Keratinocyte (primary cell): ENCODE measurements around the gene USHBP1. TPM values are rescaled to one million over a fixed set of nuclear protein-coding genes. Genes with fewer than 3 reads are reported as not detected.

Experiments used
- DNase-seq: peaks from one replicate; pipeline ENCODE4 v3.0.0-alpha.2; 2011; ENCODE audit warnings: low read depth, missing footprints, low spot score
- FAIRE-seq: peaks from 2 replicates; lab custom pipeline; 2011; peaks lifted over from hg19 to GRCh38; lab: Jason Lieb, UNC
- H2AFZ ChIP-seq: 2 replicates; pipeline ENCODE4 v1.6.0; 2012; ENCODE audit warnings: low read length, control low read depth, inconsistent platforms; ENCODE audit not compliant: control insufficient read depth
- H3K27ac ChIP-seq: 2 replicates; pipeline ENCODE4 v1.5.1; 2011; ENCODE audit warnings: low read length; ENCODE audit not compliant: control insufficient read depth, insufficient read depth
- H3K27me3 ChIP-seq: 3 replicates; pipeline ENCODE4 v1.6.0; 2011; ENCODE audit warnings: low read length; ENCODE audit not compliant: control insufficient read depth, insufficient read depth; ENCODE audit errors: extremely low read depth
- H3K36me3 ChIP-seq, 2 experiments: 2 replicates in 1 of 2; 3 replicates in 1 of 2; pipeline ENCODE4 v1.5.1; 2011; ENCODE audit warnings: low read length in 2 of 2, mild to moderate bottlenecking in 1 of 2; ENCODE audit not compliant: control insufficient read depth in 2 of 2, insufficient read depth in 2 of 2; ENCODE audit errors: extremely low read depth in 1 of 2
- H3K4me1 ChIP-seq: 3 replicates; pipeline ENCODE4 v1.5.1; 2011; ENCODE audit warnings: low read length; ENCODE audit not compliant: control insufficient read depth, insufficient read depth; ENCODE audit errors: extremely low read depth
- H3K4me2 ChIP-seq: 3 replicates; pipeline ENCODE4 v1.6.0; 2011; ENCODE audit warnings: low read depth, low read length; ENCODE audit not compliant: control insufficient read depth, insufficient read depth; ENCODE audit errors: extremely low read depth
- H3K4me3 ChIP-seq, 3 experiments: fragments of 200-600 bp in 1 of 3; sonication (generic) in 1 of 3; 2 replicates in 2 of 3; 3 replicates in 1 of 3; pipeline ENCODE4 v1.5.1; 2011 to 2016; ENCODE audit warnings: low read length in 3 of 3, mild to moderate bottlenecking in 3 of 3, control low read depth in 2 of 3, inconsistent platforms in 1 of 3, low read depth in 1 of 3, mixed read lengths in 1 of 3, mixed run types in 1 of 3, moderate library complexity in 1 of 3; ENCODE audit not compliant: control insufficient read depth in 2 of 3, insufficient read depth in 2 of 3; ENCODE audit errors: extremely low read depth in 1 of 3
- H3K79me2 ChIP-seq: 2 replicates; pipeline ENCODE4 v1.6.0; 2012; ENCODE audit warnings: low read length; ENCODE audit not compliant: control insufficient read depth, insufficient read depth
- H3K9ac ChIP-seq: 3 replicates; pipeline ENCODE4 v1.6.0; 2011; ENCODE audit warnings: low read length; ENCODE audit not compliant: control insufficient read depth, insufficient read depth; ENCODE audit errors: extremely low read depth
- H3K9me1 ChIP-seq: 3 replicates; pipeline ENCODE4 v1.6.0; 2011; ENCODE audit warnings: low read length; ENCODE audit not compliant: control insufficient read depth, insufficient read depth; ENCODE audit errors: extremely low read depth
- H3K9me3 ChIP-seq: 2 replicates; pipeline ENCODE4 v1.5.1; 2012; ENCODE audit warnings: low read depth, low read length; ENCODE audit not compliant: control insufficient read depth
- H4K20me1 ChIP-seq: 3 replicates; pipeline ENCODE4 v1.6.0; 2011; ENCODE audit warnings: low read length; ENCODE audit not compliant: control insufficient read depth, insufficient read depth; ENCODE audit errors: extremely low read depth
- EZH2 ChIP-seq: IDR thresholded peaks from one replicate; pipeline ENCODE4 v1.6.1; 2012; ENCODE audit warnings: inconsistent platforms, mild to moderate bottlenecking, low read length, moderate library complexity
- dilution Hi-C: fragments of 300-500 bp; cut with MboI; formaldehyde crosslinking; loops from one replicate; pipeline ENCODE4 v1.7.0; 2020; ENCODE audit warnings: low sequenced_read_pairs; ENCODE audit not compliant: extremely low pct_ligation_motif_present
- polyA minus RNA-seq, 3 experiments: library from RNA; depleted of rRNA, polyadenylated mRNA; stranded (reverse); fragments of >200 nt; gene quantifications; 1 replicate in 1 of 3; 2 replicates in 1 of 3; 3 replicates in 1 of 3; pipeline ENCODE4 v1.2.3, GENCODE V29; 2011
- polyA plus RNA-seq, 5 experiments: library from polyadenylated mRNA; depleted of rRNA in 3 of 5; stranded (reverse) in 3 of 5; stranded (forward) in 1 of 5; unstranded in 1 of 5; fragments of >200 nt; gene quantifications; 1 replicate in 1 of 5; 2 replicates in 3 of 5; 3 replicates in 1 of 5; pipeline versions ENCODE4 v1.2.1 to v1.2.3, GENCODE V29; 2011 to 2012; ENCODE audit warnings: missing spikeins in 2 of 5, low read depth in 1 of 5, low replicate concordance in 1 of 5
- TF ChIP-seq, protein P1 (sequence below), 3 experiments: IDR thresholded peaks in 1 of 3; conservative IDR thresholded peaks in 1 of 3; optimal IDR thresholded peaks in 1 of 3; 2 replicates in 2 of 3; 3 replicates in 1 of 3; pipeline versions ENCODE3 to v1.5.1; 2011; ENCODE audit warnings: low read length in 3 of 3, mild to moderate bottlenecking in 3 of 3, moderate library complexity in 2 of 3, control low read depth in 1 of 3, inconsistent platforms in 1 of 3; ENCODE audit not compliant: insufficient read depth in 2 of 3; ENCODE audit errors: extremely low read depth in 1 of 3

USHBP1 gene, protein sequence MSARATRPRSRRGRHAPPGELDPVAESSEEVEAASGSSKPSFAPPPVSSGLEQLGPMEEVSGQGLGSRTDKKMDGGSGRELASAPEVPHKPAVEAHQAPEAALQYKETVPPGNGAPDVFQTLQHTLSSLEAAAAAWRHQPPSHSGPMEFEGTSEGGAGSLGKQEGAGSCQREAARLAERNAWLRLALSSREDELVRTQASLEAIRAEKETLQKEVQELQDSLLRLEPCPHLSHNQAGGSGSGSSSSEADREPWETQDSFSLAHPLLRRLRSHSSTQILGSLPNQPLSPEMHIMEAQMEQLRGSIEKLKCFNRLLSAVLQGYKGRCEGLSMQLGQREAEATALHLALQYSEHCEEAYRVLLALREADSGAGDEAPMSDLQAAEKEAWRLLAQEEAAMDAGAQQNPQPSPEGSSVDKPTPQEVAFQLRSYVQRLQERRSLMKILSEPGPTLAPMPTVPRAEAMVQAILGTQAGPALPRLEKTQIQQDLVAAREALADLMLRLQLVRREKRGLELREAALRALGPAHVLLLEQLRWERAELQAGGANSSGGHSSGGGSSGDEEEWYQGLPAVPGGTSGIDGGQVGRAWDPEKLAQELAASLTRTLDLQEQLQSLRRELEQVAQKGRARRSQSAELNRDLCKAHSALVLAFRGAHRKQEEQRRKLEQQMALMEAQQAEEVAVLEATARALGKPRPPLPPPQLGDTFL
- polyA plus RNA-seq (not detected in 3 replicates), polyA minus RNA-seq (not detected in 3 replicates)
- polyA plus RNA-seq (2011; ENCODE audit: low read depth) = not detected
- not detected in 2 replicates for polyA plus RNA-seq (2011; cell fraction: cytosol; rRNA removed)
- not detected in 2 replicates for polyA plus RNA-seq (2011; cell fraction: nucleus; rRNA removed)
- not detected in 2 replicates for polyA plus RNA-seq (2012; ENCODE audit: low replicate concordance)
- not detected for polyA minus RNA-seq (2011; cell fraction: cytosol; rRNA and poly(A)+ RNA removed)
- polyA minus RNA-seq (2011; cell fraction: nucleus; rRNA and poly(A)+ RNA removed) = not detected in 2 replicates

DNA sequence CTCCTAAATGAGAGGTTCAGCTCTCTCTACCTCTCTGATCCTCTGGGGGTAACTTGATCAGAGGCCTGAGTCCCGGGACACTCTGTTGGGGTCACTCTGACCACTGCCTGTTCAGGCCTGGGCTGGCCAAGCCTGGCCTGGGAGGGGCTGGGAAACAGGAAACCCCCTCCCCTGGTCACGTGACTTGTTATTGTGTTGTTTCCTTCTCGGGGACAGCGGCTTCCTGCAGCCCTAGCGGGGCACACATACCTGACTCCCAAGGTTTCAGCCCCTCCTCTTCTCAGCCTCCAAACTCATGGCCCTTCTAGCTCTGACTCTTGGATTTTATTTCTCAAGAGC lies at the start of gene USHBP1:
Gene USHBP1, minus strand, starts transcription at position 105 of the 339 bp plus-strand sequence. CDS start 446 bp downstream, outside the sequence.
- Histone ChIP-seq H4K20me1 (no peaks in the 10 kb centered on the region), H3K79me2 (peaks cover 10% of the 10 kb centered on the region), H3K4me3 (no peak within 1 kb of the TSS), H3K9me3 (no peaks in the 10 kb centered on the region), H3K27ac (no peak within 1 kb of the TSS), H3K9me1 (no peaks in the 10 kb centered on the region), H2AFZ (no peak within 1 kb of the TSS), H3K27me3 (no peaks in the 10 kb centered on the region), H3K4me2 (no peak within 1 kb of the TSS), H3K9ac (no peak within 1 kb of the TSS), H3K4me1 (peaks cover 8% of the 10 kb centered on the region), H3K36me3 (peaks cover 2 to 3% of the 10 kb centered on the region in 2 experiments)
- TF ChIP-seq, protein P1, sequence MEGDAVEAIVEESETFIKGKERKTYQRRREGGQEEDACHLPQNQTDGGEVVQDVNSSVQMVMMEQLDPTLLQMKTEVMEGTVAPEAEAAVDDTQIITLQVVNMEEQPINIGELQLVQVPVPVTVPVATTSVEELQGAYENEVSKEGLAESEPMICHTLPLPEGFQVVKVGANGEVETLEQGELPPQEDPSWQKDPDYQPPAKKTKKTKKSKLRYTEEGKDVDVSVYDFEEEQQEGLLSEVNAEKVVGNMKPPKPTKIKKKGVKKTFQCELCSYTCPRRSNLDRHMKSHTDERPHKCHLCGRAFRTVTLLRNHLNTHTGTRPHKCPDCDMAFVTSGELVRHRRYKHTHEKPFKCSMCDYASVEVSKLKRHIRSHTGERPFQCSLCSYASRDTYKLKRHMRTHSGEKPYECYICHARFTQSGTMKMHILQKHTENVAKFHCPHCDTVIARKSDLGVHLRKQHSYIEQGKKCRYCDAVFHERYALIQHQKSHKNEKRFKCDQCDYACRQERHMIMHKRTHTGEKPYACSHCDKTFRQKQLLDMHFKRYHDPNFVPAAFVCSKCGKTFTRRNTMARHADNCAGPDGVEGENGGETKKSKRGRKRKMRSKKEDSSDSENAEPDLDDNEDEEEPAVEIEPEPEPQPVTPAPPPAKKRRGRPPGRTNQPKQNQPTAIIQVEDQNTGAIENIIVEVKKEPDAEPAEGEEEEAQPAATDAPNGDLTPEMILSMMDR (optimal IDR thresholded peaks at IDR 0.05 in 1 of 3, IDR thresholded peaks at IDR 0.05 in 1 of 3, conservative IDR thresholded peaks at IDR 0.05 in 1 of 3; ENCODE audit: extremely low read depth in 1 of 3, insufficient read depth in 2 of 3, low read length in 3 of 3) = no peak
- TF ChIP-seq EZH2 = no peak
- dilution Hi-C loops = no loop called here
- DNase-seq = no peak
- FAIRE-seq = no peak

DNA sequence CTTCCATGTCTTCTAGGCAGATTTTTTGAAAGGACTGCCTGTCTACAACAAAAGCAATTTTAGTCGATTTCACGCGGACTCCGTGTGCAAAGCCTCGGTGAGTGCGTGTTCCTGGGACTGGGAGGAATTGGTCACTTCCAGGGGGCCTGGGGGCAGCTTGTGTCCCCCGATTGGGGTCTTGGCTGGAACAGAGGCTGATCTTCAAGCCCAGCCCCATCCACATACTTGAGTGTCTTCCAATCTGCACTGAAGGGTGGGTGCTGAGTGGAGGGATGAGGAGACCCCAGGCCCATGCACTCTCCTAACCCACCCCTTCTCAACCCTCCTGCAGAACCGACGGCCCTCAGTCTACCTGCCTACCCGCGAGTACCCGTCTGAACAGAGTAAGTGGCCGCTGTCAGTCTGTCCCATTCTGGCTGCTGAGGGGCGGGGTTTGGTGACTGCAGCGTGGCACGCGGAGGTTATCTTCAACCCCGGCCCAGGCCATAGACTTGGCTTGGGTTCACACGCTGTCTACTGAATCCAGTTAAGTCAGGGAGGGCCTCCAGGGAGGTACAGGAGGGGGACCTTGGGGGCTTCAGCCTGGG lies 49.6 kb upstream of the USHBP1 start:
- H3K79me2 ChIP-seq = peaks cover 51% of the 10 kb centered on the region
- H3K9me1 ChIP-seq = no peaks in the 10 kb centered on the region
- DNase-seq (no peak), FAIRE-seq (no peak)
- peaks cover 4% of the 10 kb centered on the region for H4K20me1 ChIP-seq
- H3K9ac ChIP-seq = no peak overlapping the region
- no peak overlapping the region for H3K4me3 ChIP-seq
- H3K36me3 ChIP-seq = peaks cover 17 to 26% of the 10 kb centered on the region in 2 experiments
- no peaks in the 10 kb centered on the region for H3K9me3 ChIP-seq
- no peaks in the 10 kb centered on the region for H3K27me3 ChIP-seq
- TF ChIP-seq, protein P1 (optimal IDR thresholded peaks at IDR 0.05 in 1 of 3, IDR thresholded peaks at IDR 0.05 in 1 of 3, conservative IDR thresholded peaks at IDR 0.05 in 1 of 3; ENCODE audit: extremely low read depth in 1 of 3, insufficient read depth in 2 of 3, low read length in 3 of 3) = no peak
- no peak for TF ChIP-seq EZH2
- no peak overlapping the region for H3K4me2 ChIP-seq
- dilution Hi-C loops = no loop called here
- no peak overlapping the region for H3K27ac ChIP-seq
- H3K4me1 ChIP-seq = peaks cover 23% of the 10 kb centered on the region
- no peak overlapping the region for H2AFZ ChIP-seq
